ENCODE results near the gene TMEM40.
"Not testable (repeated sequence)": the region's sequence is repeated elsewhere in the genome, so short reads cannot be mapped to it uniquely, and the experiment has no call there.

TMEM40 gene

GRCh38 chr3:12724794-12725193 is 34.3 kb downstream of the TMEM40 start:
- no peak for TF ChIP-seq CTCF (IDR thresholded peaks at IDR 0.05; ENCODE audit: extremely low read depth, missing control alignments)
- no peak for DNase-seq (ENCODE audit: low spot score)

GRCh38 chr3:12723362-12723761 is 35.7 kb downstream of the TMEM40 start:
- not testable (repeated sequence) for DNase-seq (ENCODE audit: low spot score)

- TF ChIP-seq CTCF (IDR thresholded peaks at IDR 0.05; ENCODE audit: extremely low read depth, missing control alignments): no peak
- DNase-seq (ENCODE audit: low spot score): no peak
Measured at GRCh38 chr3:12722226-12722625, 36.8 kb downstream of the TMEM40 start.

- DNase-seq (ENCODE audit: low spot score): peak; percentile 82
- TF ChIP-seq CTCF (IDR thresholded peaks at IDR 0.05; ENCODE audit: extremely low read depth, missing control alignments): peak; percentile 89
Measured at GRCh38 chr3:12719984-12720898, 38.8 kb downstream of the TMEM40 start.

GRCh38 chr3:12719541-12719940 is 39.5 kb downstream of the TMEM40 start:
- DNase-seq (ENCODE audit: low spot score): no peak
- no peak for TF ChIP-seq CTCF (IDR thresholded peaks at IDR 0.05; ENCODE audit: extremely low read depth, missing control alignments)

- no peak for TF ChIP-seq CTCF (IDR thresholded peaks at IDR 0.05; ENCODE audit: extremely low read depth, missing control alignments)
- DNase-seq (ENCODE audit: low spot score): no peak
Measured at GRCh38 chr3:12716605-12717151, 42.4 kb downstream of the TMEM40 start.

GRCh38 chr3:12714278-12714677 is 44.8 kb downstream of the TMEM40 start:
- no peak for TF ChIP-seq CTCF (IDR thresholded peaks at IDR 0.05; ENCODE audit: extremely low read depth, missing control alignments)
- DNase-seq (ENCODE audit: low spot score): no peak

Measured in GM20000 (cell line).